ENCODE measurements around the gene WDR81.

DNA sequence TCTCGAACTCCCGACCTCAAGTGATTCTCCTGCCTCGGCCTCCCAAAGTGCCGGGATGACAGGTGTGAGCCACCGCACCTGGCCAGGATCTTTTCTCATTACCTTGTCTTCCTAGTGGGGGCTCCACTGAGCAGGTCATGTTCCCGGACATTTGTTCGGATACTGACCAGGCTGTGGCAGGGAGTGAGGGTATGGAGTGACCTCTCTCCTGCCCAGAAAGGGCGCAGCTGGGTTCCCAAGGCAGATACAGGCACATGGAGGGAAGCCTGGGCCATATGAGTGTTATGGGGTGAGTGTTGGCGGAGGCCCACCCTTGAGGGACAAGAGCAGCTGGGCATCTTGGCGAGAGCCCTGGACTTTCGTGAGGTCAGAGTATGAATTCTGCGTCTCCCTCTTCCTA is 42.9 kb downstream of the WDR81 start:
- TF ChIP-seq, protein P1, sequence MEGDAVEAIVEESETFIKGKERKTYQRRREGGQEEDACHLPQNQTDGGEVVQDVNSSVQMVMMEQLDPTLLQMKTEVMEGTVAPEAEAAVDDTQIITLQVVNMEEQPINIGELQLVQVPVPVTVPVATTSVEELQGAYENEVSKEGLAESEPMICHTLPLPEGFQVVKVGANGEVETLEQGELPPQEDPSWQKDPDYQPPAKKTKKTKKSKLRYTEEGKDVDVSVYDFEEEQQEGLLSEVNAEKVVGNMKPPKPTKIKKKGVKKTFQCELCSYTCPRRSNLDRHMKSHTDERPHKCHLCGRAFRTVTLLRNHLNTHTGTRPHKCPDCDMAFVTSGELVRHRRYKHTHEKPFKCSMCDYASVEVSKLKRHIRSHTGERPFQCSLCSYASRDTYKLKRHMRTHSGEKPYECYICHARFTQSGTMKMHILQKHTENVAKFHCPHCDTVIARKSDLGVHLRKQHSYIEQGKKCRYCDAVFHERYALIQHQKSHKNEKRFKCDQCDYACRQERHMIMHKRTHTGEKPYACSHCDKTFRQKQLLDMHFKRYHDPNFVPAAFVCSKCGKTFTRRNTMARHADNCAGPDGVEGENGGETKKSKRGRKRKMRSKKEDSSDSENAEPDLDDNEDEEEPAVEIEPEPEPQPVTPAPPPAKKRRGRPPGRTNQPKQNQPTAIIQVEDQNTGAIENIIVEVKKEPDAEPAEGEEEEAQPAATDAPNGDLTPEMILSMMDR (IDR thresholded peaks at IDR 0.05; ENCODE audit: insufficient read depth, low read length): no peak
- TF ChIP-seq POLR2AphosphoS5 (IDR thresholded peaks at IDR 0.05; ENCODE audit: low read depth): no peak
